Transverse colon (tissue), 4 donors: ENCODE data around the gene USP6NL. TPM values are rescaled to one million over a fixed set of nuclear protein-coding genes. Genes with fewer than 3 reads are reported as not detected.

Experiments used
- DNase-seq: peaks from one replicate; pipeline ENCODE4 v3.0.0-alpha.2; 2019
- H3K27ac ChIP-seq, 4 donors: fragments of 200-600 bp; sonication (generic); 2 replicates each; pipeline ENCODE4 v1.5.1; 2016 to 2018; ENCODE audit warnings: inconsistent platforms in 4 of 4
- H3K27me3 ChIP-seq: fragments of 200-600 bp; sonication (generic); 2 replicates; pipeline ENCODE4 v1.5.1; 2017; ENCODE audit warnings: inconsistent platforms
- H3K36me3 ChIP-seq, 4 donors: fragments of 200-600 bp; sonication (generic); 2 replicates each; pipeline ENCODE4 v1.5.1; 2017 to 2019; ENCODE audit warnings: inconsistent platforms in 4 of 4
- H3K4me1 ChIP-seq, 4 donors: fragments of 200-600 bp; sonication (generic); 2 replicates each; pipeline ENCODE4 v1.5.1; 2017 to 2020; ENCODE audit warnings: inconsistent platforms in 4 of 4
- H3K4me3 ChIP-seq, 4 donors: fragments of 200-600 bp; sonication (generic); 1 replicate in 1 of 4; 2 replicates in 3 of 4; pipeline versions ENCODE4 v1.5.1 to v1.6.1; 2017 to 2019; ENCODE audit warnings: inconsistent platforms in 4 of 4
- H3K9me3 ChIP-seq, 2 donors: fragments of 200-600 bp; sonication (generic); 2 replicates each; pipeline ENCODE4 v1.5.1; 2017 to 2019; ENCODE audit warnings: inconsistent platforms in 2 of 2
- CTCF ChIP-seq, 5 experiments: fragments of 200-600 bp in 3 of 5; fragments of 450-650 bp in 2 of 5; sonication (generic) in 3 of 5; IDR thresholded peaks; 1 replicate in 2 of 5; 2 replicates in 3 of 5; pipeline ENCODE4 v1.5.1; 2016 to 2017; ENCODE audit warnings: antibody characterized with exemption in 5 of 5, inconsistent platforms in 3 of 5, mild to moderate bottlenecking in 2 of 5, moderate library complexity in 1 of 5
- EP300 ChIP-seq: sonication (generic); formaldehyde crosslinking; IDR thresholded peaks from one replicate; pipeline ENCODE4 v1.6.1; 2017; ENCODE audit warnings: antibody characterized with exemption, low read depth
- POLR2A ChIP-seq: fragments of 450-650 bp; IDR thresholded peaks from one replicate; pipeline ENCODE4 v1.6.1; 2016; ENCODE audit warnings: antibody characterized with exemption, mild to moderate bottlenecking, moderate library complexity
- POLR2AphosphoS5 ChIP-seq, 3 donors: sonication (generic); formaldehyde crosslinking; IDR thresholded peaks; one replicate each; pipeline ENCODE4 v1.6.1; 2016; ENCODE audit warnings: antibody characterized with exemption in 3 of 3
- WGBS, 2 donors: methylation state at CpG; one replicate each; pipeline ENCODE4 v1.1.5; 2018; ENCODE audit warnings: low coverage in 1 of 2; 5-methylcytosine and 5-hydroxymethylcytosine counted together
- in situ Hi-C, 4 donors: fragments of 200-750 bp; cut with MboI; loops; one replicate each; pipeline versions ENCODE4 v1.15.0 to v1.15.1; 2017; ENCODE audit warnings: low sequenced_read_pairs in 3 of 4, low pct_ligation_motif_present in 1 of 4, low pct_unique_long_range_greater_than_20kb in 1 of 4
- intact Hi-C: fragments of 100-400 bp; cut with DNase I; formaldehyde crosslinking; loops from one replicate; pipeline ENCODE4 v1.15.1; 2023; ENCODE audit warnings: low total_unique reads
- total RNA-seq, 4 donors: library from RNA; depleted of rRNA; stranded (reverse); fragments of >200 nt; gene quantifications; one replicate each; pipeline ENCODE4 v1.1.0, GENCODE V29; 2016

USP6NL gene
- total RNA-seq, 4 donors from 2014 or later = 17.3 to 45.8 (median 26.6) TPM

- in situ Hi-C loops = no loop called here
- TF ChIP-seq CTCF (IDR thresholded peaks at IDR 0.05) (no peak), EP300 (no peak), POLR2A (no peak), POLR2AphosphoS5 (IDR thresholded peaks at IDR 0.05) (no peak)
- no peaks in the 10 kb centered on the region for H3K4me1 ChIP-seq
- intact Hi-C loops = no loop called here
- no peak overlapping the region for H3K27ac ChIP-seq
- H3K36me3 ChIP-seq = peaks cover 0 to 8% (median 3%) of the 10 kb centered on the region in 4 donors
- 87 to 91% methylated on average over 6 to 10 of the region's 10 CpGs for WGBS, 2 donors
- no peak overlapping the region for H3K4me3 ChIP-seq
- no peak for DNase-seq
- no peaks in the 10 kb centered on the region for H3K27me3 ChIP-seq
- H3K9me3 ChIP-seq = no peaks in the 10 kb centered on the region
These were observed 149.4 kb downstream of the USP6NL start for GRCh38 chr10:11462071-11462470.

GRCh38 chr10:11457336-11457735 is 154.1 kb downstream of the USP6NL start:
- H3K4me1 ChIP-seq = no peaks in the 10 kb centered on the region
- H3K36me3 ChIP-seq = no peaks in the 10 kb centered on the region
- H3K27ac ChIP-seq = no peak overlapping the region
- no peaks in the 10 kb centered on the region for H3K9me3 ChIP-seq
- no peak for DNase-seq
- in situ Hi-C loops (no loop called here), intact Hi-C loops (no loop called here)
- no peak overlapping the region for H3K4me3 ChIP-seq
- no peaks in the 10 kb centered on the region for H3K27me3 ChIP-seq
- TF ChIP-seq POLR2A = no peak
- no peak for TF ChIP-seq CTCF (IDR thresholded peaks at IDR 0.05)
- TF ChIP-seq POLR2AphosphoS5 (IDR thresholded peaks at IDR 0.05) = no peak
- TF ChIP-seq EP300 = no peak
- WGBS, 2 donors = 89% methylated on average over 2 of the region's 2 CpGs; no CpG with 5 or more reads in 1 of the 2 donors

- no peak overlapping the region for H3K4me3 ChIP-seq
- no peaks in the 10 kb centered on the region for H3K9me3 ChIP-seq
- no peak for TF ChIP-seq POLR2A
- TF ChIP-seq CTCF (IDR thresholded peaks at IDR 0.05) = no peak
- no peak for TF ChIP-seq EP300
- no peak for TF ChIP-seq POLR2AphosphoS5 (IDR thresholded peaks at IDR 0.05)
- WGBS, 2 donors = 82 to 87% methylated on average over 3 to 8 of the region's 8 CpGs
- intact Hi-C loops (no loop called here), in situ Hi-C loops (no loop called here)
- H3K36me3 ChIP-seq = no peaks in the 10 kb centered on the region
- H3K27ac ChIP-seq = no peak overlapping the region
- DNase-seq = no peak
- H3K4me1 ChIP-seq = no peaks in the 10 kb centered on the region
- no peaks in the 10 kb centered on the region for H3K27me3 ChIP-seq
These were observed 156.4 kb downstream of the USP6NL start for GRCh38 chr10:11454958-11455566.

- Histone ChIP-seq H3K27ac (no peak overlapping the region), H3K36me3 (no peaks in the 10 kb centered on the region), H3K4me1 (no peaks in the 10 kb centered on the region), H3K27me3 (peaks cover 4% of the 10 kb centered on the region), H3K4me3 (no peak overlapping the region), H3K9me3 (no peaks in the 10 kb centered on the region)
- intact Hi-C loops = no loop called here
- DNase-seq = no peak
- 94 to 98% methylated on average over 3 to 4 of the region's 4 CpGs for WGBS, 2 donors
- in situ Hi-C loops = no loop called here
- TF ChIP-seq POLR2A = no peak
- no peak for TF ChIP-seq POLR2AphosphoS5 (IDR thresholded peaks at IDR 0.05)
- no peak for TF ChIP-seq CTCF (IDR thresholded peaks at IDR 0.05)
- TF ChIP-seq EP300 = no peak
These were observed 157.3 kb downstream of the USP6NL start for GRCh38 chr10:11454160-11454559.
